ENCODE measurements around the gene SLC26A6.

- TF ChIP-seq, protein P1, sequence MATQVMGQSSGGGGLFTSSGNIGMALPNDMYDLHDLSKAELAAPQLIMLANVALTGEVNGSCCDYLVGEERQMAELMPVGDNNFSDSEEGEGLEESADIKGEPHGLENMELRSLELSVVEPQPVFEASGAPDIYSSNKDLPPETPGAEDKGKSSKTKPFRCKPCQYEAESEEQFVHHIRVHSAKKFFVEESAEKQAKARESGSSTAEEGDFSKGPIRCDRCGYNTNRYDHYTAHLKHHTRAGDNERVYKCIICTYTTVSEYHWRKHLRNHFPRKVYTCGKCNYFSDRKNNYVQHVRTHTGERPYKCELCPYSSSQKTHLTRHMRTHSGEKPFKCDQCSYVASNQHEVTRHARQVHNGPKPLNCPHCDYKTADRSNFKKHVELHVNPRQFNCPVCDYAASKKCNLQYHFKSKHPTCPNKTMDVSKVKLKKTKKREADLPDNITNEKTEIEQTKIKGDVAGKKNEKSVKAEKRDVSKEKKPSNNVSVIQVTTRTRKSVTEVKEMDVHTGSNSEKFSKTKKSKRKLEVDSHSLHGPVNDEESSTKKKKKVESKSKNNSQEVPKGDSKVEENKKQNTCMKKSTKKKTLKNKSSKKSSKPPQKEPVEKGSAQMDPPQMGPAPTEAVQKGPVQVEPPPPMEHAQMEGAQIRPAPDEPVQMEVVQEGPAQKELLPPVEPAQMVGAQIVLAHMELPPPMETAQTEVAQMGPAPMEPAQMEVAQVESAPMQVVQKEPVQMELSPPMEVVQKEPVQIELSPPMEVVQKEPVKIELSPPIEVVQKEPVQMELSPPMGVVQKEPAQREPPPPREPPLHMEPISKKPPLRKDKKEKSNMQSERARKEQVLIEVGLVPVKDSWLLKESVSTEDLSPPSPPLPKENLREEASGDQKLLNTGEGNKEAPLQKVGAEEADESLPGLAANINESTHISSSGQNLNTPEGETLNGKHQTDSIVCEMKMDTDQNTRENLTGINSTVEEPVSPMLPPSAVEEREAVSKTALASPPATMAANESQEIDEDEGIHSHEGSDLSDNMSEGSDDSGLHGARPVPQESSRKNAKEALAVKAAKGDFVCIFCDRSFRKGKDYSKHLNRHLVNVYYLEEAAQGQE (IDR thresholded peaks at IDR 0.05; ENCODE audit: borderline replicate concordance): no peak
- TF ChIP-seq, protein P2, sequence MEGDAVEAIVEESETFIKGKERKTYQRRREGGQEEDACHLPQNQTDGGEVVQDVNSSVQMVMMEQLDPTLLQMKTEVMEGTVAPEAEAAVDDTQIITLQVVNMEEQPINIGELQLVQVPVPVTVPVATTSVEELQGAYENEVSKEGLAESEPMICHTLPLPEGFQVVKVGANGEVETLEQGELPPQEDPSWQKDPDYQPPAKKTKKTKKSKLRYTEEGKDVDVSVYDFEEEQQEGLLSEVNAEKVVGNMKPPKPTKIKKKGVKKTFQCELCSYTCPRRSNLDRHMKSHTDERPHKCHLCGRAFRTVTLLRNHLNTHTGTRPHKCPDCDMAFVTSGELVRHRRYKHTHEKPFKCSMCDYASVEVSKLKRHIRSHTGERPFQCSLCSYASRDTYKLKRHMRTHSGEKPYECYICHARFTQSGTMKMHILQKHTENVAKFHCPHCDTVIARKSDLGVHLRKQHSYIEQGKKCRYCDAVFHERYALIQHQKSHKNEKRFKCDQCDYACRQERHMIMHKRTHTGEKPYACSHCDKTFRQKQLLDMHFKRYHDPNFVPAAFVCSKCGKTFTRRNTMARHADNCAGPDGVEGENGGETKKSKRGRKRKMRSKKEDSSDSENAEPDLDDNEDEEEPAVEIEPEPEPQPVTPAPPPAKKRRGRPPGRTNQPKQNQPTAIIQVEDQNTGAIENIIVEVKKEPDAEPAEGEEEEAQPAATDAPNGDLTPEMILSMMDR (IDR thresholded peaks at IDR 0.05; ENCODE audit: poor library complexity, severe bottlenecking): no peak
- TF ChIP-seq EP300 (conservative IDR thresholded peaks at IDR 0.05; ENCODE audit: poor library complexity, severe bottlenecking): no peak
- TF ChIP-seq EZH2 (IDR thresholded peaks at IDR 0.05; ENCODE audit: borderline replicate concordance, insufficient read depth, low read length, poor library complexity, severe bottlenecking): no peak
- no peak for TF ChIP-seq RAD21 (conservative IDR thresholded peaks at IDR 0.05)
Measured at GRCh38 chr3:48591886-48592518, 43.3 kb downstream of the SLC26A6 start.
